22Rv1 (cell line): ENCODE results near the gene SP140.

Experiments used
- H3K27ac ChIP-seq: fragments of 450-650 bp; 2 replicates; pipeline ENCODE4 v1.5.1; 2017
- ZFX ChIP-seq: fragments of 450-650 bp; IDR thresholded peaks from 2 replicates; pipeline ENCODE4 v1.6.1; 2017; ENCODE audit warnings: antibody characterized with exemption, borderline replicate concordance
- TF ChIP-seq, protein P1 (sequence below): fragments of 450-650 bp; IDR thresholded peaks from 2 replicates; pipeline ENCODE4 v1.5.1; 2017; ENCODE audit warnings: mild to moderate bottlenecking

The SP140 gene

DNA sequence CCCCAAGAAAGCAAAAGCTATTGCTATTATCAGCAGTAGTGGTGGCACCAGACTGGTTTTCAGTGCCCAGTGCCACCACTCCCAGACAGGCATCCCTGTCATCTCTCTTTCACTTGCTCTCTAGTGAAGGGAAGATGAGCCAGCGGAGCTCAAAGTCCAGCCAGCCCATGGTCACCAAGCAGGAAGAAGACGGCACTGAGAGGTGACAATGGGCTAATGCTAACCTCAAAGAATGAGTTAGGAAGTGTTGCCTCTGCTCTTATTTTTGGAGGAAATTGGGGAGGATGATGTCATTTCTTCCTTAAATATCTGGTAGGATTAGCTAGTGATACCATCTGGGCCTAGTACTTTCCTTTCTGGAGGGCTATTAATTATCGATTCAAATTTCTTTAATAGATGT, 1.7 kb downstream of the SP140 start:
- H3K27ac ChIP-seq, result no peak overlapping the region
- no peak for TF ChIP-seq ZFX
- TF ChIP-seq, protein P1, sequence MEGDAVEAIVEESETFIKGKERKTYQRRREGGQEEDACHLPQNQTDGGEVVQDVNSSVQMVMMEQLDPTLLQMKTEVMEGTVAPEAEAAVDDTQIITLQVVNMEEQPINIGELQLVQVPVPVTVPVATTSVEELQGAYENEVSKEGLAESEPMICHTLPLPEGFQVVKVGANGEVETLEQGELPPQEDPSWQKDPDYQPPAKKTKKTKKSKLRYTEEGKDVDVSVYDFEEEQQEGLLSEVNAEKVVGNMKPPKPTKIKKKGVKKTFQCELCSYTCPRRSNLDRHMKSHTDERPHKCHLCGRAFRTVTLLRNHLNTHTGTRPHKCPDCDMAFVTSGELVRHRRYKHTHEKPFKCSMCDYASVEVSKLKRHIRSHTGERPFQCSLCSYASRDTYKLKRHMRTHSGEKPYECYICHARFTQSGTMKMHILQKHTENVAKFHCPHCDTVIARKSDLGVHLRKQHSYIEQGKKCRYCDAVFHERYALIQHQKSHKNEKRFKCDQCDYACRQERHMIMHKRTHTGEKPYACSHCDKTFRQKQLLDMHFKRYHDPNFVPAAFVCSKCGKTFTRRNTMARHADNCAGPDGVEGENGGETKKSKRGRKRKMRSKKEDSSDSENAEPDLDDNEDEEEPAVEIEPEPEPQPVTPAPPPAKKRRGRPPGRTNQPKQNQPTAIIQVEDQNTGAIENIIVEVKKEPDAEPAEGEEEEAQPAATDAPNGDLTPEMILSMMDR, result no peak

DNA sequence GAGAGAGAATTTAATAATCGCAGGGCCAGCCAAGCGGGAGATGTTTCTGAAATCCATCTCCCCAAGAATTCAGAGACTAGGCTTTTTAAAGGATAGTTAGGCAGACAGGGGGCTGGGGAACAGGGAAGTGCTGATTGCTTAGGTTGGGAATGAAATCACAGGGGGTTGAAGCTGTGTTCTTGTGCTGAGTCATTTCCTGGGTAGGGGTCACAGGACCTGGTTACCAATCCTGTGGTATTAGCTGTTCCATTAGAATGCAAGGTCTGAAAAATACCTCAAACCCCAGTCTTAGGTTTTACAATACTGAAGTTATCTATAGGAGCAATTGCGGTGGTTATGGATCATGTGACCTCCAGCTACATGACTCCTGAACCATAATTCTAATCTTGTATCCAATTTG, 4.6 kb downstream of the SP140 start:
- TF ChIP-seq, protein P1, result no peak
- no peak for TF ChIP-seq ZFX
- no peak overlapping the region for H3K27ac ChIP-seq

DNA sequence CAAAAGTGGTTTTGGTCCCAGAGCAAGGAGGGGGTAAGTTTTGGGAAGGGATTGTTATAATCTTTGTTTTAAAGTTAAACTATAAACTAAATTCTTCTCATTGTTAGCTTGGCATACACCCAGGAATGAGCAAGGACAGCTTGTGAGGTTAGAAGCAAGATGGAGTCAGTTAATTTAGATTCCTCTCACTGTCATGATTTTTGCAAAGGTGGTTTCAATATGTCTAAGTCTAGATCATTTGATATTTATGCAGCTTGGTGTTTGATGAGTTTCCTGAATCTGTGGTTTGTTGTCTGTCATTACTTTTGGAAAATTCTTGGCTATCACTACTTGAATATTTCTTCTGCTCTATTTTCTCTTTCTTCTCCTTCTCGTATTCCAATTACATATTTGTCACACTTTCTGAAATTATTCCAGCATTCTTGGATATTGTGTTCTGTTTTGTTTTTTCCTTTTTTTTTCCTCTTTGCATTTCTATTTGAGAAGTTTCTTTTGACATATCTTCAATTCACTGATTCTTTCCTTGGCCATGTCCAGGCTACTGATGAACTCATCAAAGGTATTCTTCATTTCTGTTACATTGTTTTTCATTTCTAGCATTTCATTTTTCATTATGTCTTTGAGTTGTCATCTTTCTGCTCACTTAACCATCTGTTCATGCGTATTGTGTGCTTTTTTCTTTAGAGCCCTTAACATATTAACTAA, 5.1 kb downstream of the SP140 start:
- no peak for TF ChIP-seq ZFX
- TF ChIP-seq, protein P1, result no peak
- H3K27ac ChIP-seq, result no peak overlapping the region

DNA sequence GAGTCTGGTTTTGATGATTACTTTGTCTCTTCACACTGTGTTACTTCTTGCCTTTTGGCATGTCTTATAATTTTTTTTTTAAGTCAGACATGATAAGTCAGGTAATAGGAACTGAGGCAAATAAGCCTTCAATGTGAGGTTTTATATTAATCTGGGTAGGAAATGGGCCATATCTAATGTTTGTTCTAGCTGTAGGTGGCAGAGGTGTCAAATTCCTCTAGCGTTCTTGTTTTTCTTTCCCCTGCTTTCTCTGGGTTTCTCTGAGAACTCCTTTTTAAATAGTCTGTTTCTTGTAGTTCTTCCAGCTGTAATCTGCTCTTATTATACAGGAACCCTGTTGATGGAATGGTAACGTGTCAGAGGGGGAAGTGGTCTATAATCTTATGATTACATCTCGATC, 5.7 kb downstream of the SP140 start:
- TF ChIP-seq ZFX, result no peak
- H3K27ac ChIP-seq, result no peak overlapping the region

DNA sequence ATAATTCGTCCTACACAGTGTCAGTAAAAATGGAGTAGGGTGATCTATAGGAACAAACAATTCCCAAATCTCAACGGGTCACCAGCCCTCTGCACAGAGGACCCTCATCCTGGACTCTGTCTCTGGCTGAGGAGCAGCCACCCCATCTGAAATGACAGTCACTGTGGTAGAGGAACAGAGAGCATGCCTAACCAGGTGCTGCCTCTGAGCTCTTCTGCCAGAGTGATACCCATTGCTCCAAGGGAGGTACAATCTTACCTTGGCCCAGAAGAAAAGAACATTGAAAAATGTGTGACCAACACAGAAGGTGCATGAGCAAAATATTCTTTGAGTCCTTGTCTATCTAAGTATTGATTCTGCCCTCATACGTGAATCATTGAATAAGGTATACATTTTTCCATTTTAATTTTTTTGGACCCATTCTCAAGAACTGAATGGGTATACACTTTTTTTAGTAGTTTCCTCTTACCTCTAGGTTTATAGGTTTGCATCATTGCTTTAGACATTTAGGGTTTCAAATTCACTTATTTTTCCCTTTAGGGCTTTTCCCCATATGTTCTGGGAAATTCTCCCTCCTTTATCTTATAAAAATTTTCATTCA, 8.7 kb downstream of the SP140 start:
- no peak overlapping the region for H3K27ac ChIP-seq
- TF ChIP-seq ZFX, result no peak
- TF ChIP-seq, protein P1, result no peak

DNA sequence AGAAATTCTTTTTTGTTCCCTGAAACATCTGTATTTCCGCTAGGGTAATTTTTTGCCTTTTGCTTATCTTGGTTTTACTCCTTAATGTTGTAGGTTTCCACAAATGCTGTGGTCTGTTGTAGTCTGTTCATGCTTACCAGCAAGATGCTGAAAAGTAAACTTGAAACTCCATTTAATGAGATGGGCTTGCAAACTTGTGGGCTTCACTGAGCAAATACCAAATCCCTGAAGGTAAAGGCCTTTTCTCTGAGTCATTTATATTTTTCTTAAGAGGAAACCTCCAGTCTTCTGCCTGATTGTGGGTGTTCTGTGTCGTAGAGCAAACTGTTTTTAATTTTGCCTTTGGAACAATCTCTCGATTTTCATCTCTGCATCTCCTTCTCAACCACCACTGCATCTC, 9.3 kb downstream of the SP140 start:
- TF ChIP-seq, protein P1, result no peak
- no peak for TF ChIP-seq ZFX
- no peak overlapping the region for H3K27ac ChIP-seq

DNA sequence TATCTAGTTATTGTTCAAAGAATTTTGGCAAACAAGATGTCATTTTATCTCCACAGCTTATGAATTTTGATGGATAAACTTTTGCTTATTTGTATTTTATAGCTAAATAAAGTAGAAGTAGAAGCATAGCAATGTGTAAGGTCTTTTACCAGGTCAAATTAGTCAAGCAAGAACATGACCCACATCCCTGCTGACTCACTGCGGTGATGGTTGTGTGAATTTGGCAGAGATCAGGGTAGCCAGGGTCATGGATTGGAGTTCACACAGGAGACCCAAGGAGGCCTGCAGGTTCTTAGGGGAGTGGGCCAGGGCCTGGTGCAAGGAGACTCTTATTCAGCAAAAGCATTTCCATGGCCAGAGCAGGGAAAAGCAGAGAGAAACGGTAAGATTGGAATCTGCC, 18.7 kb downstream of the SP140 start:
- TF ChIP-seq, protein P1, result no peak
- no peak for TF ChIP-seq ZFX
- no peak overlapping the region for H3K27ac ChIP-seq

DNA sequence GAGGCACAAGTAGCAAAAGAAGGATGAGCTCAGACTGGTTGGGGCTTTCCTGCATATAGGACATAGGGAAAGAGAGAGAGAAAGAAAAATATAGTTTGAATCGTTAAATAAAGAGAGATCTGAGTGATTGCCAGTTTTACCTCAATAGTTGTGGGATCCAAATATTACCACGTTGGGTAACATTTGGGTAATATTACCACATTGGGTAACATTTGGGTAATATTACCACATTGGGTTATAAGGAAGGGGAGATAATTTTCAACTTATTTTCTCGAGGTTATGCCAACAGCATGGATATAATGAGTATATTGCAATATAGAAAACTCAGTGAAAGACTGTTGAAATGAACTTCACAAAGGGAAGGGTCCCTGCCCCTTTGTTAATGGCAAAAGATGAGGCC, 20.7 kb downstream of the SP140 start:
- H3K27ac ChIP-seq, result no peak overlapping the region
- TF ChIP-seq, protein P1, result no peak
- TF ChIP-seq ZFX, result no peak
